Motor neuron (in vitro differentiated cells): ENCODE results near the gene TMEM114. TPM values are rescaled to one million over a fixed set of nuclear protein-coding genes. Genes with fewer than 3 reads are reported as not detected.
"Not testable (repeated sequence)": the region's sequence is repeated elsewhere in the genome, so short reads cannot be mapped to it uniquely, and the experiment has no call there.

Experiments used
- ATAC-seq, 8 experiments: fragments of 200-7000 bp; cut with Tn5 transposase; replicated peaks in 6 of 8; 2 replicates each; pipeline ENCODE4 v1.8.0; 2021; ENCODE audit warnings: mild to moderate bottlenecking in 8 of 8, moderate library complexity in 8 of 8
- H3K27ac ChIP-seq, 2 donors: fragments of 250-450 bp; sonication (Bioruptor Pico); 2 replicates each; pipeline ENCODE4 v1.9.0; 2021; ENCODE audit warnings: antibody characterized with exemption in 2 of 2, mild to moderate bottlenecking in 2 of 2, moderate library complexity in 1 of 2
- H3K4me1 ChIP-seq, 2 donors: fragments of 250-450 bp; sonication (Bioruptor Pico); replicated peaks in 1 of 2; 2 replicates each; pipeline ENCODE4 v1.6.1; 2021; ENCODE audit warnings: antibody characterized with exemption in 2 of 2, mild to moderate bottlenecking in 2 of 2, moderate library complexity in 1 of 2
- H3K4me3 ChIP-seq, 5 donors: fragments of 250-450 bp; sonication (Bioruptor Pico); 2 replicates each; pipeline ENCODE4 v1.9.0; 2021; ENCODE audit warnings: antibody characterized with exemption in 5 of 5, mild to moderate bottlenecking in 5 of 5, moderate library complexity in 4 of 5
- WGBS, 10 experiments: fragments of 450-650 bp; shearing (Covaris generic); methylation state at CpG; one replicate each; pipeline ENCODE4 v1.0.0; 2022; 5-methylcytosine and 5-hydroxymethylcytosine counted together
- in situ Hi-C, 9 experiments: fragments of 400-800 bp; cut with MboI; loops; one replicate each; pipeline ENCODE4 v1.15.0; 2021; ENCODE audit warnings: low sequenced_read_pairs in 9 of 9, low pct_unique_long_range_greater_than_20kb in 2 of 9; ENCODE audit not compliant: unreplicated experiment in 9 of 9
- total RNA-seq, 8 experiments: library from RNA; unstranded; fragments of 300-600 nt; gene quantifications; 2 replicates each; pipeline versions ENCODE4 v1.2.3 to v1.2.4, GENCODE V29; 2022

TMEM114 gene
- total RNA-seq, 8 experiments from 2014 or later, result 0.21 to 1.3 (median 0.27) TPM; not detected in 5

GRCh38 chr16:8567355-8568230 is 22.7 kb downstream of the TMEM114 start:
- in situ Hi-C loops, result no loop called here

GRCh38 chr16:8565498-8565897 is 24.8 kb downstream of the TMEM114 start:
- 0 to 40% (median 9%) methylated on average over 1 to 9 of the region's 10 CpGs for WGBS, 10 experiments
- in situ Hi-C loops, result no loop called here
- Histone ChIP-seq H3K4me3 (no peak overlapping the region), H3K4me1 (peaks cover 20 to 24% of the 10 kb centered on the region in 2 donors), H3K27ac (no peak overlapping the region)
- no peak for ATAC-seq

More at GRCh38 chr16:8567355-8568230, 22.7 kb downstream of the TMEM114 start:
- H3K4me1 ChIP-seq, result peaks cover 32 to 42% of the 10 kb centered on the region in 2 donors
- no peak overlapping the region for H3K27ac ChIP-seq
- no peak overlapping the region for H3K4me3 ChIP-seq
- 3 to 48% (median 19%) methylated on average over 1 to 11 of the region's 23 CpGs for whole genome bisulfite sequencing, 10 experiments
- peak; percentile 23 to 97 (median 52) for ATAC-seq

GRCh38 chr16:8564934-8565345 is 25.4 kb downstream of the TMEM114 start:
- no peak for ATAC-seq
- Histone ChIP-seq H3K4me3 (no peak overlapping the region), H3K27ac (no peak overlapping the region), H3K4me1 (peaks cover 14 to 18% of the 10 kb centered on the region in 2 donors)
- in situ Hi-C loops, result no loop called here
- WGBS, 10 experiments, result 40 to 100% (median 75%) methylated on average over 1 of the region's 1 CpG; no CpG with 5 or more reads in 1 of the 10 experiments

- H3K4me1 ChIP-seq, H3K4me3 ChIP-seq, H3K27ac ChIP-seq, ATAC-seq, in situ Hi-C loops: not testable (repeated sequence)
- 8 to 100% (median 72%) methylated on average over 1 to 3 of the region's 3 CpGs; no CpG with 5 or more reads in 1 of the 10 experiments for WGBS, 10 experiments
These were observed 26.3 kb downstream of the TMEM114 start for GRCh38 chr16:8563944-8564540.

- Histone ChIP-seq H3K4me3 (no peak overlapping the region), H3K4me1 (no peaks in the 10 kb centered on the region), H3K27ac (no peak overlapping the region)
- in situ Hi-C loops, result no loop called here
- no peak for ATAC-seq
- 15 to 83% (median 71%) methylated on average over 1 to 2 of the region's 2 CpGs for WGBS, 10 experiments
These were observed 28.8 kb downstream of the TMEM114 start for GRCh38 chr16:8561496-8561895.

- H3K27ac ChIP-seq, result no peak overlapping the region
- no peaks in the 10 kb centered on the region for H3K4me1 ChIP-seq
- no peak for ATAC-seq
- WGBS, 10 experiments, result 16 to 88% (median 59%) methylated on average over 1 to 8 of the region's 9 CpGs; no CpG with 5 or more reads in 1 of the 10 experiments
- in situ Hi-C loops, result no loop called here
- no peak overlapping the region for H3K4me3 ChIP-seq
These were observed 34.9 kb downstream of the TMEM114 start for GRCh38 chr16:8555400-8555799.

- Histone ChIP-seq H3K4me1 (no peaks in the 10 kb centered on the region), H3K4me3 (no peak overlapping the region), H3K27ac (no peak overlapping the region)
- in situ Hi-C loops, result no loop called here
- ATAC-seq, result no peak
- 0 to 85% (median 54%) methylated on average over 1 to 2 of the region's 2 CpGs; no CpG with 5 or more reads in 2 of the 10 experiments for WGBS, 10 experiments
These were observed 35.4 kb downstream of the TMEM114 start for GRCh38 chr16:8554881-8555280.

GRCh38 chr16:8554022-8554421 is 36.3 kb downstream of the TMEM114 start:
- in situ Hi-C loops, result no loop called here
- Histone ChIP-seq H3K27ac (no peak overlapping the region), H3K4me1 (no peaks in the 10 kb centered on the region), H3K4me3 (no peak overlapping the region)
- peak in 3 of 8 experiments; percentile 31 to 65 (median 57) for ATAC-seq
- WGBS, 10 experiments, result 0 to 100% (median 57%) methylated on average over 1 to 4 of the region's 4 CpGs; no CpG with 5 or more reads in 3 of the 10 experiments

- in situ Hi-C loops, result no loop called here
- ATAC-seq, result no peak
These were observed 37.7 kb downstream of the TMEM114 start for GRCh38 chr16:8552487-8553221.

GRCh38 chr16:8551388-8552332 is 38.7 kb downstream of the TMEM114 start:
- ATAC-seq, result no peak
- in situ Hi-C loops, result no loop called here
- WGBS, 10 experiments, result 0 to 100% (median 75%) methylated on average over 1 to 3 of the region's 3 CpGs; no CpG with 5 or more reads in 1 of the 10 experiments
- Histone ChIP-seq H3K4me1 (no peaks in the 10 kb centered on the region), H3K4me3 (no peak overlapping the region), H3K27ac (no peak overlapping the region)

More at GRCh38 chr16:8552487-8553221, 37.7 kb downstream of the TMEM114 start:
- Histone ChIP-seq H3K4me1 (no peaks in the 10 kb centered on the region), H3K4me3 (no peak overlapping the region), H3K27ac (no peak overlapping the region)
- 7 to 61% (median 46%) methylated on average over 2 to 10 of the region's 11 CpGs; no CpG with 5 or more reads in 2 of the 10 experiments for WGBS, 10 experiments

- no peak for ATAC-seq
- 22 to 85% (median 63%) methylated on average over 1 to 8 of the region's 9 CpGs for WGBS, 10 experiments
- Histone ChIP-seq H3K4me3 (no peak overlapping the region), H3K4me1 (no peaks in the 10 kb centered on the region), H3K27ac (no peak overlapping the region)
- in situ Hi-C loops, result no loop called here
These were observed 39.5 kb downstream of the TMEM114 start for GRCh38 chr16:8550728-8551387.
